Breast epithelium (tissue), 4 donors: Measurements from ENCODE around the gene KRT24. TPM values are rescaled to one million over a fixed set of nuclear protein-coding genes. Genes with fewer than 3 reads are reported as not detected.
"Not testable (repeated sequence)": the region's sequence is repeated elsewhere in the genome, so short reads cannot be mapped to it uniquely, and the experiment has no call there.

ENCODE experiments used
- DNase-seq, 2 donors: peaks; one replicate each; pipeline ENCODE4 v3.0.0-alpha.2; 2019; ENCODE audit warnings: low spot score in 2 of 2
- H3K27ac ChIP-seq, 2 donors: fragments of 200-600 bp; sonication (generic) in 1 of 2; one replicate each; pipeline ENCODE4 v1.5.1; 2016 to 2019; ENCODE audit warnings: mild to moderate bottlenecking in 1 of 2
- H3K27me3 ChIP-seq, 2 donors: fragments of 200-600 bp; sonication (generic) in 1 of 2; one replicate each; pipeline versions ENCODE4 v1.5.1 to v1.6.0; 2017 to 2019; ENCODE audit warnings: control low read depth in 1 of 2, mild to moderate bottlenecking in 1 of 2
- H3K36me3 ChIP-seq: fragments of 200-600 bp; one replicate; pipeline ENCODE4 v1.5.1; 2019
- H3K4me1 ChIP-seq, 2 donors: fragments of 200-600 bp; sonication (generic); one replicate each; pipeline ENCODE4 v1.5.1; 2016 to 2019; ENCODE audit warnings: control low read depth in 1 of 2
- H3K4me3 ChIP-seq, 3 donors: fragments of 200-600 bp; sonication (generic); 1 replicate in 2 of 3; 2 replicates in 1 of 3; pipeline ENCODE4 v1.5.1; 2016 to 2019; ENCODE audit warnings: mild to moderate bottlenecking in 3 of 3, moderate library complexity in 2 of 3
- H3K9me3 ChIP-seq, 2 donors: fragments of 200-600 bp; sonication (generic) in 1 of 2; one replicate each; pipeline ENCODE4 v1.5.1; 2016 to 2019; ENCODE audit warnings: control low read depth in 1 of 2
- CTCF ChIP-seq, 3 donors: fragments of 450-650 bp; IDR thresholded peaks; one replicate each; pipeline ENCODE4 v1.5.1; 2016 to 2017; ENCODE audit warnings: antibody characterized with exemption in 3 of 3, mild to moderate bottlenecking in 3 of 3, moderate library complexity in 3 of 3
- POLR2A ChIP-seq: fragments of 450-650 bp; IDR thresholded peaks from one replicate; pipeline ENCODE4 v1.6.1; 2016; ENCODE audit warnings: antibody characterized with exemption, mild to moderate bottlenecking, moderate library complexity
- POLR2AphosphoS5 ChIP-seq, 3 donors: sonication (generic); formaldehyde crosslinking; IDR thresholded peaks; one replicate each; pipeline ENCODE4 v1.6.1; 2017; ENCODE audit warnings: antibody characterized with exemption in 3 of 3
- intact Hi-C: fragments of 100-400 bp; cut with DNase I; formaldehyde crosslinking; loops from one replicate; pipeline ENCODE4 v1.15.1; 2023; ENCODE audit warnings: low total_unique reads
- total RNA-seq, 3 donors: library from RNA; depleted of rRNA; stranded (reverse); fragments of >200 nt; gene quantifications; one replicate each; pipeline ENCODE4 v1.1.0, GENCODE V29; 2016

The KRT24 gene
- not detected for total RNA-seq

GRCh38 chr17:40703652-40704051 is at the start of gene KRT24:
KRT24 (minus strand) TSS chr17:40703752; CDS start chr17:40703693, 59 bp downstream.
- Histone ChIP-seq H3K4me1 (no peaks in the 10 kb centered on the region), H3K9me3 (no peaks in the 10 kb centered on the region), H3K4me3 (no peak within 1 kb of the TSS), H3K27me3 (no peaks in the 10 kb centered on the region), H3K36me3 (no peaks in the 10 kb centered on the region), H3K27ac (no peak within 1 kb of the TSS)
- no peak for TF ChIP-seq CTCF (IDR thresholded peaks at IDR 0.05)
- no peak for TF ChIP-seq POLR2AphosphoS5 (IDR thresholded peaks at IDR 0.05)
- TF ChIP-seq POLR2A = no peak
- DNase-seq = no peak
- intact Hi-C loops = no loop called here

- peaks cover 0 to 7% of the 10 kb centered on the region in 2 donors for H3K27me3 ChIP-seq
- TF ChIP-seq CTCF (IDR thresholded peaks at IDR 0.05) = no peak
- no peak for TF ChIP-seq POLR2AphosphoS5 (IDR thresholded peaks at IDR 0.05)
- no peak for TF ChIP-seq POLR2A
- H3K9me3 ChIP-seq = no peaks in the 10 kb centered on the region
- no peaks in the 10 kb centered on the region for H3K36me3 ChIP-seq
- intact Hi-C loops = no loop called here
- no peak for DNase-seq
- H3K4me1 ChIP-seq = no peaks in the 10 kb centered on the region
- no peak overlapping the region for H3K4me3 ChIP-seq
- no peak overlapping the region for H3K27ac ChIP-seq
Measured at GRCh38 chr17:40751065-40751464, 47.5 kb upstream of the KRT24 start.

- no peak overlapping the region for H3K27ac ChIP-seq
- DNase-seq = no peak
- intact Hi-C loops = no loop called here
- H3K36me3 ChIP-seq = no peaks in the 10 kb centered on the region
- no peak overlapping the region for H3K4me3 ChIP-seq
- H3K9me3 ChIP-seq = no peaks in the 10 kb centered on the region
- H3K4me1 ChIP-seq = no peaks in the 10 kb centered on the region
- no peak for TF ChIP-seq CTCF (IDR thresholded peaks at IDR 0.05)
- no peak for TF ChIP-seq POLR2A
- TF ChIP-seq POLR2AphosphoS5 (IDR thresholded peaks at IDR 0.05) = no peak
- peaks cover 0 to 7% of the 10 kb centered on the region in 2 donors for H3K27me3 ChIP-seq
Measured at GRCh38 chr17:40750391-40750790, 46.8 kb upstream of the KRT24 start.

GRCh38 chr17:40748666-40749065 is 45.1 kb upstream of the KRT24 start:
- H3K9me3 ChIP-seq, H3K4me3 ChIP-seq, DNase-seq, H3K27me3 ChIP-seq, H3K27ac ChIP-seq, intact Hi-C loops, H3K36me3 ChIP-seq, H3K4me1 ChIP-seq: not testable (repeated sequence)

GRCh38 chr17:40738553-40738952 is 35.0 kb upstream of the KRT24 start:
- TF ChIP-seq POLR2AphosphoS5 (IDR thresholded peaks at IDR 0.05) = no peak
- no peak for TF ChIP-seq CTCF (IDR thresholded peaks at IDR 0.05)
- no peak for TF ChIP-seq POLR2A
- intact Hi-C loops = no loop called here
- Histone ChIP-seq H3K4me1 (no peaks in the 10 kb centered on the region), H3K36me3 (no peaks in the 10 kb centered on the region), H3K27me3 (no peaks in the 10 kb centered on the region), H3K9me3 (peaks cover 0 to 10% of the 10 kb centered on the region in 2 donors), H3K4me3 (no peak overlapping the region), H3K27ac (no peak overlapping the region)
- no peak for DNase-seq

- Histone ChIP-seq H3K9me3 (no peaks in the 10 kb centered on the region), H3K4me1 (no peaks in the 10 kb centered on the region), H3K4me3 (no peak overlapping the region), H3K36me3 (no peaks in the 10 kb centered on the region), H3K27ac (no peak overlapping the region), H3K27me3 (no peaks in the 10 kb centered on the region)
- intact Hi-C loops = no loop called here
- no peak for TF ChIP-seq POLR2AphosphoS5 (IDR thresholded peaks at IDR 0.05)
- TF ChIP-seq CTCF (IDR thresholded peaks at IDR 0.05) = no peak
- no peak for TF ChIP-seq POLR2A
- no peak for DNase-seq
Measured at GRCh38 chr17:40735016-40735415, 31.5 kb upstream of the KRT24 start.
